ENCODE results near the gene RNASEH2A.

DNA sequence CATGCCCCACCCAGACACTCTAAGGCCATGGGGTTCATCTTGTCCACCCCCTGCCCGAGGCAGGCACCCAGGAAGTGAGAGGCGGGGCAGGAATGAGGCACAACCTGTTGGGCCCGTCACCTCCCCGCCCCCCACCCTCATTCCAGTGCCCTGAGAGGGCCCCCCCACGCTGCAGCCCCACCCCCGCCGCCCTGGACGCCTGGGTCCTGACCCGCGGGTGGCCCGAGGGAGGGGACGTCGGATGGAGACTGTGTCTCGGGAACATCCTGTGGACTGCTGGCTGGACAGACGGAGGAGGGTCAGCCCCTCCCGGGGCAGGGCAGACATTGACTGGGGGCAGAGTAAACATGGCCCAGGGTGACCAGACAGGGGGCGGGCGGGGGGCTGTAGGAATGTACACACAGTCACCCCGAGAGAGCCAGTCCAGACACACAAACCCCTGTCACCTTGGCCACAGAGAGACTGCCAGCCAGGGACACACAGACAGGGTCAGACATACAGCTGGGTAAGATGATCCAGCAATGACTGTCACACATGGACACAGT lies 22.5 kb upstream of the RNASEH2A start:
- no peak for TF ChIP-seq CTCF (conservative IDR thresholded peaks at IDR 0.05; ENCODE audit: low read depth, low read length)
- TF ChIP-seq EZH2 (IDR thresholded peaks at IDR 0.05; ENCODE audit: low read length, unreplicated experiment) = no peak
